Hepatocyte (in vitro differentiated cells): Measurements from ENCODE around the gene GPI. TPM values are rescaled to one million over a fixed set of nuclear protein-coding genes. Genes with fewer than 3 reads are reported as not detected.

Source experiments
- DNase-seq: peaks from one replicate; pipeline ENCODE4 v3.0.0-alpha.2; 2016; ENCODE audit warnings: low spot score
- H2AFZ ChIP-seq: fragments of 200-600 bp; sonication (generic); 2 replicates; pipeline ENCODE4 v1.6.0; 2016; ENCODE audit warnings: antibody characterized with exemption, mild to moderate bottlenecking
- H3K27ac ChIP-seq: fragments of 200-600 bp; sonication (generic); 2 replicates; pipeline ENCODE4 v1.5.1; 2016; ENCODE audit warnings: mild to moderate bottlenecking
- H3K27me3 ChIP-seq: fragments of 200-600 bp; sonication (generic); 2 replicates; pipeline ENCODE4 v1.6.1; 2016
- H3K36me3 ChIP-seq: fragments of 200-600 bp; sonication (generic); replicated peaks from 2 replicates; pipeline ENCODE4 v1.5.1; 2016; ENCODE audit warnings: low read depth; ENCODE audit not compliant: insufficient read depth
- H3K4me1 ChIP-seq: fragments of 200-600 bp; sonication (generic); 2 replicates; pipeline ENCODE4 v1.5.1; 2016; ENCODE audit warnings: mild to moderate bottlenecking, moderate library complexity; ENCODE audit not compliant: insufficient read depth
- H3K4me2 ChIP-seq: fragments of 200-600 bp; sonication (generic); 2 replicates; pipeline ENCODE4 v1.6.0; 2016
- H3K4me3 ChIP-seq: fragments of 200-600 bp; sonication (generic); 2 replicates; pipeline ENCODE4 v1.5.1; 2016; ENCODE audit warnings: mild to moderate bottlenecking
- H3K79me2 ChIP-seq: fragments of 200-600 bp; sonication (generic); 2 replicates; pipeline ENCODE4 v1.6.0; 2017; ENCODE audit warnings: mild to moderate bottlenecking
- H3K9me2 ChIP-seq: fragments of 200-600 bp; sonication (generic); replicated peaks from 2 replicates; pipeline ENCODE4 v1.6.0; 2017; ENCODE audit warnings: mild to moderate bottlenecking; ENCODE audit not compliant: insufficient read depth
- H3K9me3 ChIP-seq: fragments of 200-600 bp; sonication (generic); 2 replicates; pipeline ENCODE4 v1.5.1; 2016; ENCODE audit warnings: low read depth, mild to moderate bottlenecking
- H4K20me1 ChIP-seq: fragments of 200-600 bp; sonication (generic); 2 replicates; pipeline ENCODE4 v1.6.0; 2016; ENCODE audit warnings: mild to moderate bottlenecking; ENCODE audit not compliant: insufficient read depth, poor library complexity, severe bottlenecking
- CTCF ChIP-seq: fragments of 200-600 bp; sonication (generic); IDR thresholded peaks from 2 replicates; pipeline ENCODE4 v1.5.1; 2016; ENCODE audit warnings: antibody characterized with exemption, mild to moderate bottlenecking; ENCODE audit not compliant: poor library complexity
- EZH2 ChIP-seq: fragments of 200-600 bp; sonication (generic); IDR thresholded peaks from 2 replicates; pipeline ENCODE4 v1.6.1; 2016; ENCODE audit warnings: antibody characterized with exemption, mild to moderate bottlenecking, borderline replicate concordance
- EZH2phosphoT487 ChIP-seq: fragments of 200-600 bp; sonication (generic); IDR thresholded peaks from one replicate; pipeline ENCODE4 v1.6.1; 2018; ENCODE audit warnings: antibody characterized with exemption, mild to moderate bottlenecking, low read depth, moderate library complexity; ENCODE audit not compliant: unreplicated experiment, severe bottlenecking
- WGBS: methylation state at CpG from one replicate; pipeline ENCODE4 v1.1.6; 2016; ENCODE audit warnings: low lambda C conversion rate; ENCODE audit errors: missing lambda C conversion rate; 5-methylcytosine and 5-hydroxymethylcytosine counted together
- polyA plus RNA-seq: library from polyadenylated mRNA; unstranded; fragments of >200 nt; fragmentation: Nextera tagmentation; extraction: Ambion mirVana; gene quantifications from 2 replicates; pipeline ENCODE4 v1.2.1, GENCODE V29; 2016
- total RNA-seq: library from RNA; depleted of rRNA; stranded (reverse); fragments of >200 nt; gene quantifications from 2 replicates; pipeline ENCODE4 v1.2.3, GENCODE V29; 2014

Gene GPI
- total and polyA plus RNA-seq, 2 experiments from 2014 or later, result 117 to 120 TPM

GRCh38 chr19:34391813-34392212 lies 26.8 kb downstream of the GPI start:
- H3K36me3 ChIP-seq, result no peaks in the 10 kb centered on the region
- no peaks in the 10 kb centered on the region for H3K9me2 ChIP-seq
- H2AFZ ChIP-seq, result no peak overlapping the region
- no peak overlapping the region for H3K4me2 ChIP-seq
- no peaks in the 10 kb centered on the region for H3K4me1 ChIP-seq
- H4K20me1 ChIP-seq, result no peaks in the 10 kb centered on the region
- no peaks in the 10 kb centered on the region for H3K79me2 ChIP-seq
- H3K27me3 ChIP-seq, result no peaks in the 10 kb centered on the region
- no peak for DNase-seq
- TF ChIP-seq EZH2, result no peak
- TF ChIP-seq CTCF, result no peak
- TF ChIP-seq EZH2phosphoT487, result no peak
- H3K27ac ChIP-seq, result no peak overlapping the region
- H3K9me3 ChIP-seq, result no peaks in the 10 kb centered on the region
- H3K4me3 ChIP-seq, result no peak overlapping the region

- no peak overlapping the region for H3K27ac ChIP-seq
- H2AFZ ChIP-seq, result no peak overlapping the region
- TF ChIP-seq CTCF (no peak), EZH2phosphoT487 (no peak), EZH2 (no peak)
- no peaks in the 10 kb centered on the region for H3K9me2 ChIP-seq
- H4K20me1 ChIP-seq, result no peaks in the 10 kb centered on the region
- H3K9me3 ChIP-seq, result no peaks in the 10 kb centered on the region
- H3K27me3 ChIP-seq, result no peaks in the 10 kb centered on the region
- WGBS, result 93% methylated on average over 11 of the region's 11 CpGs
- H3K4me1 ChIP-seq, result no peaks in the 10 kb centered on the region
- H3K4me3 ChIP-seq, result no peak overlapping the region
- H3K4me2 ChIP-seq, result no peak overlapping the region
- H3K36me3 ChIP-seq, result no peaks in the 10 kb centered on the region
- no peak for DNase-seq
- H3K79me2 ChIP-seq, result no peaks in the 10 kb centered on the region
Observed at GRCh38 chr19:34393031-34393430, 28.0 kb downstream of the GPI start.

GRCh38 chr19:34393629-34394028 lies 28.6 kb downstream of the GPI start:
- Histone ChIP-seq H3K4me3 (no peak overlapping the region), H3K36me3 (no peaks in the 10 kb centered on the region), H3K9me3 (no peaks in the 10 kb centered on the region), H2AFZ (no peak overlapping the region), H3K4me2 (no peak overlapping the region), H3K27ac (no peak overlapping the region), H3K9me2 (no peaks in the 10 kb centered on the region), H3K79me2 (no peaks in the 10 kb centered on the region), H3K27me3 (no peaks in the 10 kb centered on the region), H3K4me1 (no peaks in the 10 kb centered on the region), H4K20me1 (no peaks in the 10 kb centered on the region)
- WGBS, result 95% methylated on average over 12 of the region's 14 CpGs
- no peak for TF ChIP-seq CTCF
- no peak for TF ChIP-seq EZH2
- TF ChIP-seq EZH2phosphoT487, result no peak
- no peak for DNase-seq

GRCh38 chr19:34397853-34398252 lies 32.9 kb downstream of the GPI start:
- 88% methylated on average over 1 of the region's 1 CpG for WGBS
- Histone ChIP-seq H3K27me3 (no peaks in the 10 kb centered on the region), H3K79me2 (no peaks in the 10 kb centered on the region), H3K36me3 (no peaks in the 10 kb centered on the region), H3K9me2 (no peaks in the 10 kb centered on the region), H3K27ac (no peak overlapping the region), H2AFZ (no peak overlapping the region), H3K4me3 (no peak overlapping the region), H3K9me3 (no peaks in the 10 kb centered on the region), H3K4me1 (no peaks in the 10 kb centered on the region), H3K4me2 (no peak overlapping the region), H4K20me1 (no peaks in the 10 kb centered on the region)
- TF ChIP-seq CTCF (no peak), EZH2phosphoT487 (no peak), EZH2 (no peak)
- no peak for DNase-seq
